B cell (primary cell): ENCODE data around the gene KRTAP17-1.

ENCODE experiments used
- EZH2 ChIP-seq: IDR thresholded peaks from 2 replicates; pipeline ENCODE4 v1.6.1; 2012; ENCODE audit warnings: borderline replicate concordance, low read depth, mild to moderate bottlenecking, moderate library complexity, low read length; ENCODE audit not compliant: insufficient read depth, poor library complexity, severe bottlenecking
- TF ChIP-seq, protein P1 (sequence below): fragments of 200-600 bp; IDR thresholded peaks from one replicate; pipeline ENCODE4 v1.8.0; 2022; ENCODE audit warnings: antibody characterized with exemption, mild to moderate bottlenecking

GRCh38 chr17:41324180-41325075 is 8.9 kb upstream of the KRTAP17-1 start:
- no peak for TF ChIP-seq EZH2
- TF ChIP-seq, protein P1, sequence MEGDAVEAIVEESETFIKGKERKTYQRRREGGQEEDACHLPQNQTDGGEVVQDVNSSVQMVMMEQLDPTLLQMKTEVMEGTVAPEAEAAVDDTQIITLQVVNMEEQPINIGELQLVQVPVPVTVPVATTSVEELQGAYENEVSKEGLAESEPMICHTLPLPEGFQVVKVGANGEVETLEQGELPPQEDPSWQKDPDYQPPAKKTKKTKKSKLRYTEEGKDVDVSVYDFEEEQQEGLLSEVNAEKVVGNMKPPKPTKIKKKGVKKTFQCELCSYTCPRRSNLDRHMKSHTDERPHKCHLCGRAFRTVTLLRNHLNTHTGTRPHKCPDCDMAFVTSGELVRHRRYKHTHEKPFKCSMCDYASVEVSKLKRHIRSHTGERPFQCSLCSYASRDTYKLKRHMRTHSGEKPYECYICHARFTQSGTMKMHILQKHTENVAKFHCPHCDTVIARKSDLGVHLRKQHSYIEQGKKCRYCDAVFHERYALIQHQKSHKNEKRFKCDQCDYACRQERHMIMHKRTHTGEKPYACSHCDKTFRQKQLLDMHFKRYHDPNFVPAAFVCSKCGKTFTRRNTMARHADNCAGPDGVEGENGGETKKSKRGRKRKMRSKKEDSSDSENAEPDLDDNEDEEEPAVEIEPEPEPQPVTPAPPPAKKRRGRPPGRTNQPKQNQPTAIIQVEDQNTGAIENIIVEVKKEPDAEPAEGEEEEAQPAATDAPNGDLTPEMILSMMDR = no peak
